Suprapubic skin (tissue), 3 donors: ENCODE measurements around the gene PRR14.

Source experiments
- CTCF ChIP-seq, 2 donors: fragments of 200-600 bp in 1 of 2; fragments of 450-650 bp in 1 of 2; sonication (generic) in 1 of 2; IDR thresholded peaks; one replicate each; pipeline ENCODE4 v1.5.1; 2016 to 2019; ENCODE audit warnings: antibody characterized with exemption in 2 of 2, mild to moderate bottlenecking in 1 of 2, moderate library complexity in 1 of 2
- EP300 ChIP-seq: sonication (generic); formaldehyde crosslinking; IDR thresholded peaks from one replicate; pipeline ENCODE4 v1.6.1; 2017; ENCODE audit warnings: antibody characterized with exemption
- POLR2A ChIP-seq, 2 donors: fragments of 450-650 bp; IDR thresholded peaks; one replicate each; pipeline ENCODE4 v1.6.1; 2017; ENCODE audit warnings: antibody characterized with exemption in 2 of 2, mild to moderate bottlenecking in 2 of 2, moderate library complexity in 2 of 2

GRCh38 chr16:30609926-30610839 is 40.6 kb upstream of the PRR14 start, which contains the start of gene ZNF689:
- TF ChIP-seq CTCF (IDR thresholded peaks at IDR 0.05) = no peak
- TF ChIP-seq EP300 = no peak
- peak in 1 of 2 donors; percentile 59 for TF ChIP-seq POLR2A (IDR thresholded peaks at IDR 0.05)
